Fibroblast of skin of left quadriceps (primary cell): ENCODE measurements around the gene SULT1C3.
"Not testable (repeated sequence)": the region's sequence is repeated elsewhere in the genome, so short reads cannot be mapped to it uniquely, and the experiment has no call there.

Experiments used
- DNase-seq, 2 experiments: peaks; one replicate each; pipeline ENCODE4 v3.0.0-alpha.2; 2013; ENCODE audit warnings: low read depth in 2 of 2

Gene SULT1C3

GRCh38 chr2:108244667-108245414, 5.1 kb downstream of the SULT1C3 start:
- DNase-seq, result no peak

GRCh38 chr2:108253106-108253505, 13.3 kb downstream of the SULT1C3 start:
- no peak for DNase-seq

- DNase-seq, result no peak
Measured at GRCh38 chr2:108257757-108258331, 18.1 kb downstream of the SULT1C3 start.

- no peak for DNase-seq
Measured at GRCh38 chr2:108260773-108261172, 21.0 kb downstream of the SULT1C3 start.

- DNase-seq, result no peak
Measured at GRCh38 chr2:108262036-108262435, 22.3 kb downstream of the SULT1C3 start.

- no peak for DNase-seq
Measured at GRCh38 chr2:108263401-108263800, 23.6 kb downstream of the SULT1C3 start.

GRCh38 chr2:108266218-108266617, 26.4 kb downstream of the SULT1C3 start:
- no peak for DNase-seq

GRCh38 chr2:108267101-108267500, 27.3 kb downstream of the SULT1C3 start:
- DNase-seq, result peak; percentile 16 to 29

- peak; percentile 30 to 32 for DNase-seq
Measured at GRCh38 chr2:108268001-108268400, 28.2 kb downstream of the SULT1C3 start.

GRCh38 chr2:108270346-108270745, 30.6 kb downstream of the SULT1C3 start:
- no peak for DNase-seq

GRCh38 chr2:108270768-108271506, 31.2 kb downstream of the SULT1C3 start:
- no peak for DNase-seq

GRCh38 chr2:108271691-108272253, 32.0 kb downstream of the SULT1C3 start:
- no peak for DNase-seq

- peak; percentile 7 to 20 for DNase-seq
Measured at GRCh38 chr2:108278631-108279030, 38.9 kb downstream of the SULT1C3 start.

GRCh38 chr2:108279468-108279867, 39.7 kb downstream of the SULT1C3 start:
- DNase-seq, result no peak

- no peak for DNase-seq
Measured at GRCh38 chr2:108280466-108280865, 40.7 kb downstream of the SULT1C3 start.

- not testable (repeated sequence) for DNase-seq
Measured at GRCh38 chr2:108284566-108284965, 44.8 kb downstream of the SULT1C3 start.

GRCh38 chr2:108285616-108286015, 45.8 kb downstream of the SULT1C3 start:
- DNase-seq, result no peak

- DNase-seq, result no peak
Measured at GRCh38 chr2:108287169-108287568, 47.4 kb downstream of the SULT1C3 start.

- no peak for DNase-seq
Measured at GRCh38 chr2:108288534-108289106, 48.9 kb downstream of the SULT1C3 start, which contains the start of gene SULT1C2. Gene SULT1C2 (plus strand): TSS chr2:108288895. CDS start chr2:108293668, 4,773 bp downstream.

GRCh38 chr2:108293850-108294249, 54.1 kb downstream of the SULT1C3 start:
- no peak for DNase-seq

- DNase-seq, result peak; percentile 26 to 32
Measured at GRCh38 chr2:108297436-108298141, 57.8 kb downstream of the SULT1C3 start.
